ENCODE results near the gene ARMC3. TPM values are rescaled to one million over a fixed set of nuclear protein-coding genes. Genes with fewer than 3 reads are reported as not detected.

ARMC3 gene
- total RNA-seq, 6 experiments from 2014 or later = not detected

DNA sequence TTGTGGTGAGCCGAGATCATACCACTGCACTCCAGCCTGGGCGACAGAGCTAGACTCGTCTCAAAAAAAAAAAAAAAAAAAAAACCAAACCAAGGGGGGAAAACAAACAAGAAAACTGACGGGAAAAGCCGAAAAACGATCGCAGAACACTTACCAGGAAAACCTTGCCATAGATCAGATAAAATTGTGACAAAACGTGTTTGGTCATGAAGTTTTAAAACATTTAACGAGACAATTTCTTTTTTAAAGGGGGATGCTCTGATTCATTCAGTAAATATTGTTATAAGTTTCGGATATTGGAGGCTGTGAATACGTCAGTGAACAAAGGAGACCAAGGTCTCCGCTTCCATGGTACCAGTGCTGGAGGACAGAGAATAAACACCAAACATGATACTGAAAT lies 77.3 kb downstream of the ARMC3 start:
- peaks cover 34% of the 10 kb centered on the region for H3K27me3 Mint-ChIP-seq (ENCODE audit: insufficient read depth)
- H3K4me3 Mint-ChIP-seq = no peak overlapping the region
- TF ChIP-seq CTCF (IDR thresholded peaks at IDR 0.05) = no peak
- no peaks in the 10 kb centered on the region for H3K9me3 Mint-ChIP-seq
- DNase-seq = no peak
- no peak overlapping the region for H3K27ac Mint-ChIP-seq
- H3K4me1 Mint-ChIP-seq (ENCODE audit: low read depth) = no peaks in the 10 kb centered on the region
- no peaks in the 10 kb centered on the region for H3K36me3 Mint-ChIP-seq (ENCODE audit: low read depth)

DNA sequence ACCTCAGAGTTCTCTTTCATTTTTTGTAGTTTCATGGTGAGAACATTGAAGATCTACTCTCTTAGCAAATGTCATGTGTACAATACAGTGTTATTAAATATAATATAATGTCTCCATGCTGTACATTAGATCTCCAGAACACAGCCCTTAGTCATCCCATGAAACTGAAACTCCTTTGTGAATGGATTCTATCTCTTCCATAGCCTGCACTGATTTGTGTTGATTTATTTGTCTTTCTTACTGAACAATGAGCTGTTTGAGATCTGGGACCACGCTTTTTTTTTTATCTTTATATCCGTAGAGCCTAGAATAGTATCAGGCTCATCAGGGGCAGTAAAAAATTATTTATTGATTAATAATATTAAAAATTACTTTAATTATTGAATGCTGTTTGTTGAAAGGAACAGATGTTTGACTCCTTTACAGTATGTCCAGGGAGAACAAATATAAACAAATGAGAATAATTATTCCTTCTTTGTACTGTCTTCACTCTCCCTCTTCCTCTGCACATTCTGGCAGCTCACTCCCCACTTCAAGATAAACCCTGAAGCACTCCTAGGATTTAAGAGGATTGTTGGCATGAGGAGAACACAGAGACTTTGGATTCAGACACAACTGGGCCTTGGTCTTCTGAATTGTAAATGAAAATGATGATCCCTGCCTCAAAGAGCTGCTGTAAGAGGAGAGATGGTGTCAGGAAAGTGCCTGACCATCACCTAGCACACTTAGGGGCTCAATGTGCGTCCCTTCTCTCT lies 85.9 kb downstream of the ARMC3 start:
- no peak for TF ChIP-seq CTCF (IDR thresholded peaks at IDR 0.05)
- H3K36me3 Mint-ChIP-seq (ENCODE audit: low read depth) = no peaks in the 10 kb centered on the region

GRCh38 chr10:23015021-23015707 lies 87.3 kb downstream of the ARMC3 start:
- Mint-ChIP-seq H3K36me3 (ENCODE audit: low read depth) (no peaks in the 10 kb centered on the region), H3K9me3 (no peaks in the 10 kb centered on the region), H3K4me3 (no peak overlapping the region), H3K27me3 (ENCODE audit: insufficient read depth) (peaks cover 19% of the 10 kb centered on the region; the same call in 1 of the 2 replicates), H3K4me1 (ENCODE audit: low read depth) (no peaks in the 10 kb centered on the region), H3K27ac (no peak overlapping the region)
- TF ChIP-seq CTCF (IDR thresholded peaks at IDR 0.05) = no peak
- no peak for DNase-seq

More for the DNA sequence above, 85.9 kb downstream of the ARMC3 start:
- no peaks in the 10 kb centered on the region for H3K4me1 Mint-ChIP-seq (ENCODE audit: low read depth)
- no peak overlapping the region for H3K4me3 Mint-ChIP-seq
- no peak overlapping the region for H3K27ac Mint-ChIP-seq
- no peak for DNase-seq
- peaks cover 26% of the 10 kb centered on the region; the same call in 1 of the 2 replicates for H3K27me3 Mint-ChIP-seq (ENCODE audit: insufficient read depth)
- no peaks in the 10 kb centered on the region for H3K9me3 Mint-ChIP-seq

DNA sequence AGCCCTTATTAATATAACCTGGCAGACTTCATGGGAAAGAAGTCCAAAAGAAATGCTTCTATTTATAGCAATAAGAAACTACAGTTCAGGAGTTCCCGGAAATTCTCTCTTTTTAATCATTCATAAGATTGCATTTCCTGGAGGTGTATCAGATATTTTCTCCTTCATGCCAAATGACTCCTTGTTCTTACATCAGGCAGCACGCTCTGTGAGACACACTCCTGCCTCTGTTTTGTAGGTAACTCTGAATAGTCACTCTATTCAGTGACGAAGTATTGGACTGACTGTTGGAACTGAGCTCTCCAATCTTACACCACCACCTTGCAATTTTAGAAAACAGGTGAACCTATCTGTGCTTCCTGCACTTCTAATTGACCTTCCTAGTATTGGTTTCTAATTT lies 88.8 kb downstream of the ARMC3 start:
- no peak for DNase-seq
- H3K4me1 Mint-ChIP-seq (ENCODE audit: low read depth) = no peaks in the 10 kb centered on the region
- no peaks in the 10 kb centered on the region for H3K9me3 Mint-ChIP-seq
- no peak overlapping the region for H3K4me3 Mint-ChIP-seq
- no peak for TF ChIP-seq CTCF (IDR thresholded peaks at IDR 0.05)
- peaks cover 15% of the 10 kb centered on the region; the same call in 1 of the 2 replicates for H3K27me3 Mint-ChIP-seq (ENCODE audit: insufficient read depth)
- H3K36me3 Mint-ChIP-seq (ENCODE audit: low read depth) = no peaks in the 10 kb centered on the region
- no peak overlapping the region for H3K27ac Mint-ChIP-seq

DNA sequence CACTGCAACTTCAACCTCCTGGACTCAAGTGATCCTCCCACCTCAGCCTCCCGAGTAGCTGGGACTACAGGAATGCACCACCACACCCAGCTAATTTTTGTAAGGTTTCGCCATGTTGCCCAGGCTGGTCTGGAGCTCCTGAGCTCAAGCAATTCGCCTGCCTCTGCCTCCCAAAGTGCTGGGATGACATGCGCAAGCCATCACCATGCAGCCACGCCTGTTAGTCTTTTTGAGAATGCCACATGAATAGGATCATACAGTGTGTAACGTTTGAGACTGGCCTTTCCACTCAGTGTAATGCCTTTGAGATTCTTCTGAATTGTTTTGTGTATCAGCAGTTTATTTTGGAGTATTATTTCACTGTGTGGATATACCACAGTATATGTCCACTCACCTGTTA lies 91.8 kb downstream of the ARMC3 start:
- Mint-ChIP-seq H3K4me1 (ENCODE audit: low read depth) (no peaks in the 10 kb centered on the region), H3K4me3 (no peak overlapping the region), H3K36me3 (ENCODE audit: low read depth) (no peaks in the 10 kb centered on the region), H3K27ac (no peak overlapping the region), H3K27me3 (ENCODE audit: insufficient read depth) (no peaks in the 10 kb centered on the region), H3K9me3 (no peaks in the 10 kb centered on the region)
- no peak for TF ChIP-seq CTCF (IDR thresholded peaks at IDR 0.05)
- no peak for DNase-seq
